HepG2 (cell line): ENCODE measurements around the gene CCNA2. TPM values are rescaled to one million over a fixed set of nuclear protein-coding genes. Genes with fewer than 3 reads are reported as not detected.

Experiments used
- ATAC-seq: fragments of 200-7000 bp; cut with Tn5 transposase; 3 replicates; pipeline ENCODE4 v1.9.1; 2020; ENCODE audit warnings: mild to moderate bottlenecking, moderate library complexity
- Bru-seq: library from RNA; stranded (reverse); fragments of 400-500 nt; gene quantifications from one replicate; lab custom pipeline; 2021; lab: Mats Ljungman, UMichigan
- BruChase-seq, 2 experiments: library from RNA; stranded (reverse); fragments of 400-500 nt; gene quantifications; one replicate each; lab custom pipeline; 2021; lab: Mats Ljungman, UMichigan
- BruUV-seq: library from RNA; stranded (reverse); fragments of 400-500 nt; replicated peaks from 2 replicates; lab custom pipeline; 2021; lab: Mats Ljungman, UMichigan
- CTCF ChIA-PET: fragments of 300-600 bp; formaldehyde crosslinking; extraction: SDS; loops from one replicate; lab custom pipeline; 2021; ENCODE audit warnings: low total read pairs, inconsistent platforms, low intra/inter-chr PET ratio; lab: Yijun Ruan, JAX
- POLR2A ChIA-PET: fragments of 350-600 bp; sonication (Branson Sonifier 250); formaldehyde crosslinking; loops from one replicate; lab custom pipeline; 2020; ENCODE audit warnings: antibody characterized with exemption, inconsistent platforms; lab: Yijun Ruan, JAX
- DNase-seq: peaks from one replicate; pipeline ENCODE4 v3.0.0-alpha.2; 2015; ENCODE audit warnings: low spot score
- FAIRE-seq: peaks from 3 replicates; lab custom pipeline; 2011; peaks lifted over from hg19 to GRCh38; lab: Jason Lieb, UNC
- H2AFZ ChIP-seq: one replicate; pipeline ENCODE4 v1.6.1; 2011; ENCODE audit warnings: low read length, inconsistent platforms
- H3K27ac ChIP-seq: fragments of 300-600 bp; 3 replicates; pipeline ENCODE4 v1.8.0; 2011; ENCODE audit warnings: mixed run types, mild to moderate bottlenecking, mixed read lengths, low read length, inconsistent platforms; ENCODE audit not compliant: insufficient read depth; ENCODE audit errors: extremely low read length
- H3K27me3 ChIP-seq, 2 experiments: fragments of 200-600 bp in 1 of 2; 2 replicates in 1 of 2; 3 replicates in 1 of 2; pipeline versions ENCODE4 v1.6.0 to v1.8.0; 2011; ENCODE audit warnings: low read length in 2 of 2, mild to moderate bottlenecking in 2 of 2, moderate library complexity in 2 of 2, inconsistent platforms in 1 of 2; ENCODE audit not compliant: insufficient read depth in 2 of 2, control insufficient read depth in 1 of 2
- H3K36me3 ChIP-seq, 2 experiments: fragments of 200-600 bp in 1 of 2; replicated peaks in 1 of 2; 2 replicates in 1 of 2; 3 replicates in 1 of 2; pipeline versions ENCODE4 v1.5.1 to v1.8.0; 2011; ENCODE audit warnings: low read length in 2 of 2, inconsistent platforms in 1 of 2; ENCODE audit not compliant: insufficient read depth in 2 of 2, control insufficient read depth in 1 of 2
- H3K4me1 ChIP-seq: 2 replicates; pipeline ENCODE4 v1.5.1; 2012; ENCODE audit warnings: low read length, inconsistent platforms; ENCODE audit not compliant: insufficient read depth
- H3K4me2 ChIP-seq: 2 replicates; pipeline ENCODE4 v1.6.0; 2011; ENCODE audit warnings: low read depth, low read length, inconsistent platforms
- H3K4me3 ChIP-seq, 3 experiments: fragments of 200-600 bp in 1 of 3; sonication (generic), shearing (Covaris generic) in 1 of 3; replicated peaks in 1 of 3; 2 replicates each; pipeline ENCODE4 v1.5.1; 2011 to 2016; ENCODE audit warnings: low read length in 3 of 3, inconsistent platforms in 2 of 3, low read depth in 2 of 3, mild to moderate bottlenecking in 2 of 3, control low read depth in 1 of 3, mixed read lengths in 1 of 3; ENCODE audit not compliant: insufficient read depth in 1 of 3
- H3K79me2 ChIP-seq: one replicate; pipeline ENCODE4 v1.6.1; 2011; ENCODE audit warnings: low read length, inconsistent platforms; ENCODE audit not compliant: insufficient read depth
- H3K9ac ChIP-seq: 2 replicates; pipeline ENCODE4 v1.6.0; 2011; ENCODE audit warnings: mild to moderate bottlenecking, low read depth, low read length, inconsistent platforms; ENCODE audit not compliant: insufficient read depth
- H3K9me3 ChIP-seq: 2 replicates; pipeline ENCODE4 v1.5.1; 2012; ENCODE audit warnings: mild to moderate bottlenecking, low read length
- H4K20me1 ChIP-seq: 2 replicates; pipeline ENCODE4 v1.6.0; 2011; ENCODE audit warnings: inconsistent platforms, mild to moderate bottlenecking, low read length, moderate library complexity; ENCODE audit not compliant: insufficient read depth
- ADNP ChIP-seq: sonication (generic); formaldehyde crosslinking; IDR thresholded peaks from 2 replicates; pipeline ENCODE4 v1.4.0; 2020; ENCODE audit warnings: missing genetic modification reagents
- CHD4 ChIP-seq: fragments of 200-600 bp; sonication (generic); IDR thresholded peaks from 2 replicates; pipeline ENCODE4 v1.7.0; 2017; ENCODE audit warnings: mild to moderate bottlenecking, low read length, borderline replicate concordance
- NR3C1 ChIP-seq: sonication (generic); formaldehyde crosslinking; IDR thresholded peaks from 2 replicates; pipeline ENCODE4 v1.4.0; 2020; ENCODE audit warnings: missing genetic modification reagents
- NRL ChIP-seq: sonication (generic); formaldehyde crosslinking; IDR thresholded peaks from 2 replicates; pipeline ENCODE4 v1.5.0; 2020; ENCODE audit warnings: missing genetic modification reagents, mild to moderate bottlenecking, moderate library complexity, borderline replicate concordance
- POGZ ChIP-seq: sonication (generic); formaldehyde crosslinking; IDR thresholded peaks from 2 replicates; pipeline ENCODE4 v1.4.0; 2020; ENCODE audit warnings: mild to moderate bottlenecking, missing genetic modification reagents
- ZBTB2 ChIP-seq: sonication (generic); formaldehyde crosslinking; IDR thresholded peaks from 2 replicates; pipeline ENCODE4 v1.8.0; 2022; ENCODE audit warnings: low read depth, missing genetic modification reagents
- ZBTB38 ChIP-seq: sonication (generic); formaldehyde crosslinking; IDR thresholded peaks from 2 replicates; pipeline ENCODE4 v1.5.1; 2020; ENCODE audit warnings: mild to moderate bottlenecking, missing genetic modification reagents
- ZNF160 ChIP-seq: sonication (generic); formaldehyde crosslinking; IDR thresholded peaks from 2 replicates; pipeline ENCODE4 v1.8.0; 2022; ENCODE audit warnings: mild to moderate bottlenecking, inconsistent platforms, missing genetic modification reagents
- ZNF235 ChIP-seq: sonication (generic); formaldehyde crosslinking; IDR thresholded peaks from 2 replicates; pipeline ENCODE4 v1.8.1; 2023; ENCODE audit warnings: mild to moderate bottlenecking, missing genetic modification reagents, borderline replicate concordance
- ZNF264 ChIP-seq: sonication (generic); formaldehyde crosslinking; IDR thresholded peaks from 2 replicates; pipeline ENCODE4 v1.4.0; 2020; ENCODE audit warnings: missing genetic modification reagents
- ZNF512 ChIP-seq: sonication (generic); formaldehyde crosslinking; IDR thresholded peaks from 2 replicates; pipeline ENCODE4 v1.4.0; 2020; ENCODE audit warnings: mild to moderate bottlenecking, missing genetic modification reagents
- ZNF513 ChIP-seq: sonication (generic); formaldehyde crosslinking; conservative IDR thresholded peaks from 2 replicates; pipeline ENCODE4 v1.5.0; 2020; ENCODE audit warnings: missing genetic modification reagents
- ZNF562 ChIP-seq: sonication (generic); formaldehyde crosslinking; IDR thresholded peaks from 2 replicates; pipeline ENCODE4 v1.8.0; 2022; ENCODE audit warnings: missing genetic modification reagents, borderline replicate concordance
- WGBS: methylation state at CpG from one replicate; pipeline ENCODE4 v1.1.6; 2017; ENCODE audit warnings: low lambda C conversion rate; 5-methylcytosine and 5-hydroxymethylcytosine counted together
- in situ Hi-C: cut with HindIII; loops from 2 replicates; pipeline ENCODE4 v1.10.0; 2017; ENCODE audit warnings: low pct_unique_long_range_greater_than_20kb; ENCODE audit not compliant: extremely low pct_ligation_motif_present
- intact Hi-C: fragments of 100-400 bp; cut with micrococcal nuclease; formaldehyde crosslinking; loops from one replicate; pipeline ENCODE4 v1.10.0; 2022; ENCODE audit not compliant: unreplicated experiment
- long read RNA-seq, 2 experiments: library from RNA in 1 of 2; library from polyadenylated mRNA in 1 of 2; stranded (forward) in 1 of 2; unstranded in 1 of 2; transcript quantifications; one replicate each; pipeline ENCODE4 v2.0.0, GENCODE V29; 2019 to 2022
- polyA minus RNA-seq, 3 experiments: library from RNA; depleted of rRNA, polyadenylated mRNA; stranded (reverse); fragments of >200 nt; gene quantifications; 2 replicates each; pipeline ENCODE4 v1.2.3, GENCODE V29; 2011; ENCODE audit warnings: low replicate concordance in 1 of 3
- polyA plus RNA-seq, 8 experiments: library from polyadenylated mRNA; depleted of rRNA in 3 of 8; stranded (reverse) in 7 of 8; unstranded in 1 of 8; fragments of >200 nt; fragmentation: Illumina TruSeq in 4 of 8; extraction: Trizol in 4 of 8; gene quantifications; 2 replicates each; pipeline versions ENCODE4 v1.2.1 to v1.2.3, GENCODE V29; 2011 to 2016; ENCODE audit warnings: low read depth in 4 of 8, missing spikeins in 1 of 8, mixed read lengths in 1 of 8; ENCODE audit not compliant: insufficient read depth in 1 of 8
- total RNA-seq, 5 experiments: library from RNA; depleted of rRNA; stranded (reverse); fragments of >200 nt; fragmentation: Illumina TruSeq; extraction: Trizol; gene quantifications; 2 replicates each; pipeline ENCODE4 v1.2.3, GENCODE V29; 2016; ENCODE audit warnings: low read depth in 1 of 5

CCNA2 gene
- 105 and 160 TPM in 2 replicates for total RNA-seq (2016; rRNA removed; fragmentation: Illumina TruSeq; extraction: Trizol)
- 19.3 and 23.4 TPM in 2 replicates for total RNA-seq (2016; cell fraction: cytosol; rRNA removed; fragmentation: Illumina TruSeq; extraction: Trizol; ENCODE audit: low read depth)
- total RNA-seq (2016; cell fraction: insoluble cytoplasmic fraction; rRNA removed; fragmentation: Illumina TruSeq; extraction: Trizol), result 105 and 159 TPM in 2 replicates
- total RNA-seq (2016; cell fraction: membrane; rRNA removed; fragmentation: Illumina TruSeq; extraction: Trizol), result 62.7 and 72.7 TPM in 2 replicates
- total RNA-seq (2016; cell fraction: nucleus; rRNA removed; fragmentation: Illumina TruSeq; extraction: Trizol), result 51.9 and 52.5 TPM in 2 replicates
- polyA plus RNA-seq (2011; rRNA removed), result 16.4 and 31.3 TPM in 2 replicates
- 16.5 and 20.2 TPM in 2 replicates for polyA plus RNA-seq (2011; cell fraction: cytosol; rRNA removed)
- polyA plus RNA-seq (2011; cell fraction: nucleus; rRNA removed), result 8.6 and 11.5 TPM in 2 replicates
- polyA plus RNA-seq (2012), result 14.0 and 32.6 TPM in 2 replicates
- 15.7 and 21.9 TPM in 2 replicates for polyA plus RNA-seq (2016; cell fraction: cytosol; fragmentation: Illumina TruSeq; extraction: Trizol; ENCODE audit: low read depth)
- polyA plus RNA-seq (2016; cell fraction: insoluble cytoplasmic fraction; fragmentation: Illumina TruSeq; extraction: Trizol; ENCODE audit: low read depth), result 147 and 153 TPM in 2 replicates
- polyA plus RNA-seq (2016; cell fraction: membrane; fragmentation: Illumina TruSeq; extraction: Trizol; ENCODE audit: low read depth), result 40.9 and 46.7 TPM in 2 replicates
- 58.2 and 59.5 TPM in 2 replicates for polyA plus RNA-seq (2016; cell fraction: nucleus; fragmentation: Illumina TruSeq; extraction: Trizol; ENCODE audit: insufficient read depth, low read depth)
- polyA minus RNA-seq (2011; rRNA and poly(A)+ RNA removed; ENCODE audit: low replicate concordance), result 19.7 and 33.7 TPM in 2 replicates
- 24.3 and 34.8 TPM in 2 replicates for polyA minus RNA-seq (2011; cell fraction: cytosol; rRNA and poly(A)+ RNA removed)
- polyA minus RNA-seq (2011; cell fraction: nucleus; rRNA and poly(A)+ RNA removed), result 13.9 and 16.0 TPM in 2 replicates
- Bru-seq, nascent RNA, result percentile 87 among the genes with signal in this experiment
- BruChase-seq, experiment 1, labeled RNA remaining after a 6-hour chase, result percentile 94 among the genes with signal in this experiment
- percentile 93 among the genes with signal in this experiment for BruChase-seq, experiment 2, labeled RNA remaining after a 2-hour chase
- long read RNA-seq, experiment 1, transcript CCNA2-201 (8 exons, 2,797 nt), result major isoform, 122 of 154 reads
- long read RNA-seq, experiment 1, partial matches to known transcripts, result 24 of 154 reads
- long read RNA-seq, experiment 1, other reads (novel, unspliced or antisense), result 8 of 154 reads
- long read RNA-seq, experiment 2, transcript CCNA2-201 (8 exons, 2,797 nt), result major isoform, 20 of 53 reads
- long read RNA-seq, experiment 2, partial matches to known transcripts, result 2 of 53 reads
- long read RNA-seq, experiment 2, other reads (novel, unspliced or antisense), result 31 of 53 reads

- Histone ChIP-seq H3K27ac (peak within 1 kb of the TSS; percentile 87), H3K9me3 (no peaks in the 10 kb centered on the region), H3K36me3 (peaks cover 2 to 22% of the 10 kb centered on the region in 2 experiments), H3K9ac (peak within 1 kb of the TSS; percentile 80), H3K4me3 (peak within 1 kb of the TSS; percentile 79 to 99 (median 90)), H3K27me3 (no peaks in the 10 kb centered on the region; a peak in 1 of 5 replicates), H3K79me2 (peaks cover 31% of the 10 kb centered on the region), H2AFZ (peak within 1 kb of the TSS; percentile 78), H3K4me1 (peaks cover 27% of the 10 kb centered on the region), H4K20me1 (no peaks in the 10 kb centered on the region), H3K4me2 (peak within 1 kb of the TSS; percentile 78)
- CTCF ChIA-PET, result no interaction called here
- peak; percentile 95 for DNase-seq
- peak; percentile 92 for ATAC-seq
- in situ Hi-C loops, result no loop called here
- WGBS, result under 1% methylated on average over 29 of the region's 63 CpGs
- intact Hi-C loops, result loop anchor here (1.0 to 5.0 kb wide), 5 partner anchors 22 to 1099 kb away; partner anchors contain the start of genes BBS7, BLTP1, EXOSC9 and NUDT6
- FAIRE-seq, result peak; percentile 60
- POLR2A ChIA-PET, result interaction anchor here (0.8 to 2.0 kb wide), 3 partner anchors 23 to 127 kb away, joined by 4 to 14 read pairs (median 5); partner anchors contain the start of genes ANXA5, BBS7 and EXOSC9
- no TSS peak for BruUV-seq
- TF ChIP-seq ZNF235 (CRISPR knock-in tag) (no peak), ADNP (CRISPR knock-in tag) (no peak), ZNF562 (CRISPR knock-in tag) (peak; percentile 58; the same call in 1 of the 2 replicates), ZBTB2 (CRISPR knock-in tag) (peak; percentile 74), ZBTB38 (peak; percentile 63; the same call in 1 of the 2 replicates), ZNF513 (CRISPR knock-in tag) (no peak), CHD4 (no peak), ZNF160 (CRISPR knock-in tag) (peak; percentile 67; the same call in 1 of the 2 replicates), ZNF264 (CRISPR knock-in tag) (no peak), POGZ (CRISPR knock-in tag) (peak; percentile 97), NRL (CRISPR knock-in tag) (peak; percentile 71; the same call in 1 of the 2 replicates), ZNF512 (CRISPR knock-in tag) (no peak), NR3C1 (CRISPR knock-in tag) (no peak)
Measured at GRCh38 chr4:121823505-121824170, at the start of gene CCNA2. Gene CCNA2 (minus strand): TSS chr4:121823883. CDS start chr4:121823628, 255 bp downstream.
